B cell (primary cell): Measurements from ENCODE around the gene PODXL. TPM values are rescaled to one million over a fixed set of nuclear protein-coding genes. Genes with fewer than 3 reads are reported as not detected.

Source experiments
- ATAC-seq: fragments of 200-7000 bp; cut with Tn5 transposase; one replicate; pipeline ENCODE4 v1.10.0; 2021; ENCODE audit warnings: low read depth, mild to moderate bottlenecking, moderate number of reproducible peaks, moderate library complexity
- CTCF ChIA-PET: fragments of 350-600 bp; sonication (Branson Sonifier 250); formaldehyde crosslinking; loops from one replicate; lab custom pipeline; 2021; ENCODE audit warnings: antibody characterized with exemption, inconsistent platforms; lab: Charles Lee
- POLR2A ChIA-PET: fragments of 350-600 bp; sonication (Branson Sonifier 250); formaldehyde crosslinking; loops from one replicate; lab custom pipeline; 2021; ENCODE audit warnings: antibody characterized with exemption; lab: Charles Lee
- DNase-seq: peaks from one replicate; pipeline ENCODE4 v3.0.0; 2013
- H2AFZ ChIP-seq: 2 replicates; pipeline ENCODE4 v1.6.1; 2012; ENCODE audit warnings: mild to moderate bottlenecking, low read depth, low read length; ENCODE audit not compliant: insufficient read depth, poor library complexity, severe bottlenecking
- H3K27ac ChIP-seq, 2 donors: 1 replicate in 1 of 2; 2 replicates in 1 of 2; pipeline ENCODE4 v1.5.1; 2012 to 2013; ENCODE audit warnings: low read length in 2 of 2, mild to moderate bottlenecking in 2 of 2, moderate library complexity in 1 of 2
- H3K27me3 ChIP-seq, 4 experiments: fragments of 200-600 bp in 1 of 4; sonication (generic) in 1 of 4; replicated peaks in 1 of 4; 1 replicate in 2 of 4; 2 replicates in 2 of 4; pipeline versions ENCODE4 v1.6.1 to v1.7.0; 2013 to 2016; ENCODE audit warnings: low read length in 3 of 4, mild to moderate bottlenecking in 2 of 4, mixed read lengths in 1 of 4, moderate library complexity in 1 of 4; ENCODE audit not compliant: insufficient read depth in 4 of 4, control insufficient read depth in 3 of 4; ENCODE audit errors: control extremely low read depth in 1 of 4
- H3K36me3 ChIP-seq, 2 experiments: replicated peaks in 1 of 2; 1 replicate in 1 of 2; 2 replicates in 1 of 2; pipeline versions ENCODE4 v1.6.1 to v1.7.1; 2013; ENCODE audit warnings: low read length in 1 of 2; ENCODE audit not compliant: insufficient read depth in 2 of 2, control insufficient read depth in 1 of 2; ENCODE audit errors: control extremely low read depth in 1 of 2, extremely low read depth in 1 of 2
- H3K4me1 ChIP-seq, 2 donors: fragments of 200-600 bp in 1 of 2; sonication (generic) in 1 of 2; 1 replicate in 1 of 2; 2 replicates in 1 of 2; pipeline versions ENCODE4 v1.5.1 to v1.6.1; 2013 to 2017; ENCODE audit warnings: low read length in 2 of 2; ENCODE audit not compliant: control insufficient read depth in 2 of 2, insufficient read depth in 2 of 2
- H3K4me2 ChIP-seq: replicated peaks from 2 replicates; pipeline ENCODE3; 2012; ENCODE audit warnings: mild to moderate bottlenecking, low read depth, low read length; ENCODE audit not compliant: poor library complexity, severe bottlenecking
- H3K4me3 ChIP-seq, 5 experiments: fragments of 200-600 bp in 1 of 5; sonication (generic) in 1 of 5; 1 replicate in 3 of 5; 2 replicates in 2 of 5; pipeline versions ENCODE4 v1.5.1 to v1.7.0; 2011 to 2016; ENCODE audit warnings: low read length in 4 of 5, mild to moderate bottlenecking in 4 of 5, low read depth in 2 of 5, control low read depth in 1 of 5, moderate library complexity in 1 of 5; ENCODE audit not compliant: insufficient read depth in 1 of 5; ENCODE audit errors: control extremely low read depth in 1 of 5, extremely low read depth in 1 of 5
- H3K79me2 ChIP-seq: fragments of 200-600 bp; sonication (generic); one replicate; pipeline ENCODE4 v1.6.0; 2016; ENCODE audit warnings: low read length; ENCODE audit not compliant: control insufficient read depth, insufficient read depth
- H3K9ac ChIP-seq: fragments of 200-600 bp; sonication (generic); 2 replicates; pipeline ENCODE4 v1.6.1; 2017; ENCODE audit warnings: mild to moderate bottlenecking, low read length, moderate library complexity
- H3K9me3 ChIP-seq, 3 donors: one replicate each; pipeline versions ENCODE4 v1.6.1 to v1.7.1; 2013; ENCODE audit warnings: low read length in 2 of 3; ENCODE audit not compliant: control insufficient read depth in 2 of 3, insufficient read depth in 1 of 3; ENCODE audit errors: control extremely low read depth in 1 of 3
- H4K20me1 ChIP-seq: 2 replicates; pipeline ENCODE4 v1.6.0; 2012; ENCODE audit warnings: mild to moderate bottlenecking, low read length; ENCODE audit not compliant: insufficient read depth, control insufficient read depth, poor library complexity, severe bottlenecking
- H3K27ac Mint-ChIP-seq: one replicate; pipeline ENCODE4 v1.8.0; 2021; ENCODE audit warnings: mixed read lengths
- H3K27me3 Mint-ChIP-seq: one replicate; pipeline ENCODE4 v1.8.0; 2021; ENCODE audit warnings: mixed read lengths
- H3K4me1 Mint-ChIP-seq: one replicate; pipeline ENCODE4 v1.8.0; 2021; ENCODE audit warnings: mixed read lengths
- H3K4me3 Mint-ChIP-seq: one replicate; pipeline ENCODE4 v1.8.0; 2021; ENCODE audit warnings: mixed read lengths
- H3K9me3 Mint-ChIP-seq: one replicate; pipeline ENCODE4 v1.8.0; 2022; ENCODE audit warnings: mixed read lengths; ENCODE audit not compliant: insufficient read depth
- CTCF ChIP-seq: fragments of 200-600 bp; IDR thresholded peaks from one replicate; pipeline ENCODE4 v1.8.0; 2022; ENCODE audit warnings: antibody characterized with exemption, mild to moderate bottlenecking
- EZH2 ChIP-seq: IDR thresholded peaks from 2 replicates; pipeline ENCODE4 v1.6.1; 2012; ENCODE audit warnings: borderline replicate concordance, low read depth, mild to moderate bottlenecking, moderate library complexity, low read length; ENCODE audit not compliant: insufficient read depth, poor library complexity, severe bottlenecking
- WGBS: methylation state at CpG from one replicate; pipeline ENCODE4 v1.1.5; 2013; ENCODE audit warnings: missing lambda C conversion rate; ENCODE audit not compliant: insufficient coverage; 5-methylcytosine and 5-hydroxymethylcytosine counted together
- intact Hi-C: fragments of 100-400 bp; cut with micrococcal nuclease; formaldehyde crosslinking; loops from one replicate; pipeline ENCODE4 v1.10.0; 2022
- polyA plus RNA-seq: library from polyadenylated mRNA; depleted of rRNA; stranded (reverse); fragments of >200 nt; gene quantifications from 2 replicates; pipeline ENCODE4 v1.2.3, GENCODE V29; 2012
- total RNA-seq, 2 donors: library from RNA; stranded (reverse); fragments of 120-200 nt in 1 of 2; gene quantifications; 1 replicate in 1 of 2; 2 replicates in 1 of 2; pipeline versions ENCODE4 v1.2.3 to v1.2.4, GENCODE V29; 2013 to 2022

The PODXL gene
- total and polyA plus RNA-seq, 2 donors (not counting 1 experiment from before 2014, with no cell fraction given), result 1.5 to 5.8 TPM

- intact Hi-C loops, result no loop called here
- H3K4me3 ChIP-seq, result no peak overlapping the region
- H3K4me1 ChIP-seq, result peaks cover 0 to 5% of the 10 kb centered on the region in 2 donors
- no peaks in the 10 kb centered on the region for H3K9me3 Mint-ChIP-seq
- no peaks in the 10 kb centered on the region for H3K27me3 Mint-ChIP-seq
- ATAC-seq, result no peak
- H3K27me3 ChIP-seq, result no peaks in the 10 kb centered on the region
- H3K36me3 ChIP-seq, result no peaks in the 10 kb centered on the region
- CTCF ChIA-PET, result interaction anchor here (1.1 kb wide), 1 partner anchor 24 kb away, joined by 3 read pairs; no protein-coding TSS in a partner anchor
- H3K9ac ChIP-seq, result no peak overlapping the region
- H3K4me3 Mint-ChIP-seq, result no peak overlapping the region
- H3K27ac Mint-ChIP-seq, result no peak overlapping the region
- no peak overlapping the region for H3K4me2 ChIP-seq
- H3K9me3 ChIP-seq, result no peaks in the 10 kb centered on the region
- no peaks in the 10 kb centered on the region for H4K20me1 ChIP-seq
- H3K27ac ChIP-seq, result no peak overlapping the region
- peaks cover 5% of the 10 kb centered on the region for H3K4me1 Mint-ChIP-seq
- POLR2A ChIA-PET, result no interaction called here
- DNase-seq, result no peak
- H2AFZ ChIP-seq, result no peak overlapping the region
- no peak for TF ChIP-seq CTCF
- no peak for TF ChIP-seq EZH2
- H3K79me2 ChIP-seq, result no peaks in the 10 kb centered on the region
- WGBS, result 97% methylated on average over 4 of the region's 7 CpGs
Observed at GRCh38 chr7:131521651-131522163, 34.7 kb downstream of the PODXL start.

GRCh38 chr7:131518626-131519025 lies 37.8 kb downstream of the PODXL start:
- DNase-seq (no peak), ATAC-seq (no peak)
- H4K20me1 ChIP-seq, result no peaks in the 10 kb centered on the region
- H3K79me2 ChIP-seq, result no peaks in the 10 kb centered on the region
- POLR2A ChIA-PET, result no interaction called here
- H2AFZ ChIP-seq, result no peak overlapping the region
- H3K36me3 ChIP-seq, result no peaks in the 10 kb centered on the region
- Mint-ChIP-seq H3K27ac (no peak overlapping the region), H3K4me1 (peaks cover 6% of the 10 kb centered on the region), H3K27me3 (no peaks in the 10 kb centered on the region), H3K4me3 (no peak overlapping the region), H3K9me3 (no peaks in the 10 kb centered on the region)
- no peak overlapping the region for H3K4me2 ChIP-seq
- intact Hi-C loops, result no loop called here
- WGBS, result 95% methylated on average over 11 of the region's 11 CpGs
- H3K4me3 ChIP-seq, result no peak overlapping the region
- H3K9ac ChIP-seq, result no peak overlapping the region
- H3K9me3 ChIP-seq, result no peaks in the 10 kb centered on the region
- H3K4me1 ChIP-seq, result peaks cover 0 to 5% of the 10 kb centered on the region in 2 donors
- CTCF ChIA-PET, result interaction anchor here (0.6 to 1.0 kb wide), 2 partner anchors 11 to 199 kb away, joined by 3 to 7 read pairs; no protein-coding TSS in a partner anchor
- TF ChIP-seq CTCF (no peak), EZH2 (no peak)
- H3K27ac ChIP-seq, result no peak overlapping the region
- H3K27me3 ChIP-seq, result no peaks in the 10 kb centered on the region
